ENCODE measurements around the gene CACNA1G. TPM values are rescaled to one million over a fixed set of nuclear protein-coding genes. Genes with fewer than 3 reads are reported as not detected.

Gene CACNA1G
- total and polyA plus RNA-seq, 9 donors, result 1.0 to 39.1 (median 4.7) TPM

GRCh38 chr17:50545311-50545710 is 15.2 kb upstream of the CACNA1G start:
- Histone ChIP-seq H3K27me3 (no peaks in the 10 kb centered on the region), H3K9me3 (no peaks in the 10 kb centered on the region), H3K4me1 (ENCODE audit: insufficient read depth) (peaks cover 9% of the 10 kb centered on the region), H3K36me3 (no peaks in the 10 kb centered on the region), H3K4me3 (no peak overlapping the region), H3K27ac (no peak overlapping the region)
- TF ChIP-seq POLR2A (IDR thresholded peaks at IDR 0.05) (no peak), EP300 (IDR thresholded peaks at IDR 0.05) (no peak), CTCF (IDR thresholded peaks at IDR 0.05) (no peak)
- no peak for DNase-seq
- 52 to 59% (median 54%) methylated on average over 8 of the region's 8 CpGs for WGBS, 3 donors
- intact Hi-C loops (cut with DNase I), result loop anchor here (5.0 to 10.0 kb wide), 7 partner anchors 63 to 297 kb away; partner anchors contain the start of gene WFIKKN2 (in 1 of the 4)

GRCh38 chr17:50546701-50547034 is 13.8 kb upstream of the CACNA1G start:
- Histone ChIP-seq H3K27me3 (no peaks in the 10 kb centered on the region), H3K4me1 (ENCODE audit: insufficient read depth) (peaks cover 9% of the 10 kb centered on the region), H3K4me3 (no peak overlapping the region), H3K9me3 (no peaks in the 10 kb centered on the region), H3K36me3 (no peaks in the 10 kb centered on the region), H3K27ac (no peak overlapping the region)
- no peak for DNase-seq
- WGBS, 3 donors, result 40 to 46% (median 43%) methylated on average over 4 of the region's 4 CpGs
- intact Hi-C loops (cut with DNase I), result loop anchor here (5.0 to 10.0 kb wide), 7 partner anchors 64 to 296 kb away; partner anchors contain the start of gene WFIKKN2 (in 1 of the 4)
- TF ChIP-seq EP300 (IDR thresholded peaks at IDR 0.05), result no peak
- TF ChIP-seq POLR2A (IDR thresholded peaks at IDR 0.05), result no peak
- no peak for TF ChIP-seq CTCF (IDR thresholded peaks at IDR 0.05)

- Histone ChIP-seq H3K4me1 (ENCODE audit: insufficient read depth) (peaks cover 9% of the 10 kb centered on the region), H3K36me3 (no peaks in the 10 kb centered on the region), H3K27ac (peak within 1 kb of the TSS; percentile 29 to 90), H3K27me3 (no peaks in the 10 kb centered on the region), H3K4me3 (peak within 1 kb of the TSS; percentile 63), H3K9me3 (no peaks in the 10 kb centered on the region)
- TF ChIP-seq EP300 (IDR thresholded peaks at IDR 0.05), result no peak
- TF ChIP-seq POLR2A (IDR thresholded peaks at IDR 0.05), result peak; percentile 74
- TF ChIP-seq CTCF (IDR thresholded peaks at IDR 0.05), result peak; percentile 97 to 99 (median 99)
- WGBS, 3 donors, result 2% methylated on average over 29 to 42 of the region's 42 CpGs
- intact Hi-C loops (cut with DNase I), result loop anchor here (5.0 to 10.0 kb wide), 7 partner anchors 65 to 295 kb away; partner anchors contain the start of gene WFIKKN2 (in 1 of the 4)
- peak; percentile 92 to 95 (median 93) for DNase-seq
Measured at GRCh38 chr17:50547035-50547735, 13.3 kb upstream of the CACNA1G start, which contains the start of gene SPATA20. Gene SPATA20, plus strand, starts transcription at chr17:50547174. Its CDS starts 35 bp downstream, at chr17:50547209.

- no peaks in the 10 kb centered on the region for H3K36me3 ChIP-seq
- 63 to 79% (median 69%) methylated on average over 5 of the region's 5 CpGs for WGBS, 3 donors
- TF ChIP-seq POLR2A (IDR thresholded peaks at IDR 0.05), result no peak
- TF ChIP-seq CTCF (IDR thresholded peaks at IDR 0.05), result no peak
- no peak for TF ChIP-seq EP300 (IDR thresholded peaks at IDR 0.05)
- intact Hi-C loops (cut with DNase I), result loop anchor here (5.0 to 10.0 kb wide), 7 partner anchors 65 to 295 kb away; partner anchors contain the start of gene WFIKKN2 (in 1 of the 4)
- peak overlapping the region; percentile 29 to 90 for H3K27ac ChIP-seq
- no peaks in the 10 kb centered on the region for H3K9me3 ChIP-seq
- H3K27me3 ChIP-seq, result no peaks in the 10 kb centered on the region
- H3K4me3 ChIP-seq, result peak overlapping the region; percentile 63
- DNase-seq, result peak in 2 of 5 donors; percentile 57 to 60
- H3K4me1 ChIP-seq (ENCODE audit: insufficient read depth), result peaks cover 6% of the 10 kb centered on the region
Measured at GRCh38 chr17:50547736-50548083, 12.8 kb upstream of the CACNA1G start.
